K562 (cell line): Measurements from ENCODE around the gene PPP1R14B. TPM values are rescaled to one million over a fixed set of nuclear protein-coding genes. Genes with fewer than 3 reads are reported as not detected.
A peak's percentile ranks its signal among the peaks of the same experiment; 100 is the strongest.

Experiments
- ATAC-seq: fragments of 200-7000 bp; cut with Tn5 transposase; 3 replicates; pipeline ENCODE4 v1.9.1; 2020; ENCODE audit warnings: moderate library complexity
- BruUV-seq: library from RNA; stranded (reverse); fragments of 400-500 nt; replicated peaks from 2 replicates; lab custom pipeline; 2021; lab: Mats Ljungman, UMichigan
- CTCF ChIA-PET: fragments of 300-600 bp; formaldehyde crosslinking; extraction: SDS; loops from one replicate; lab custom pipeline; 2021; ENCODE audit warnings: low intra/inter-chr PET ratio; lab: Yijun Ruan, JAX
- POLR2A ChIA-PET: fragments of 300-600, 350-650 bp; sonication (Branson Sonifier 250); formaldehyde crosslinking; extraction: SDS; loops from one replicate; lab custom pipeline; 2021; ENCODE audit warnings: antibody characterized with exemption, inconsistent platforms; lab: Yijun Ruan, JAX
- DNase-seq, 4 experiments: peaks; one replicate each; pipeline versions ENCODE4 v3.0.0 to v3.0.0-alpha.2; 2011 to 2018; ENCODE audit warnings: low spot score in 3 of 4, mixed read lengths in 3 of 4; ENCODE audit errors: extremely low read depth in 1 of 4
- FAIRE-seq: peaks from 2 replicates; lab custom pipeline; 2011; peaks lifted over from hg19 to GRCh38; lab: Jason Lieb, UNC
- H2AFZ ChIP-seq: 2 replicates; pipeline ENCODE4 v1.6.0; 2011; ENCODE audit warnings: low read depth, low read length, control low read depth, inconsistent platforms
- H3K27ac ChIP-seq: fragments of 200-600 bp; 3 replicates; pipeline ENCODE4 v1.8.0; 2011; ENCODE audit warnings: low read depth, mild to moderate bottlenecking, control low read depth, inconsistent platforms, low read length, moderate library complexity, mixed read lengths; ENCODE audit errors: extremely low read depth
- H3K27me3 ChIP-seq, 2 experiments: fragments of 300-600 bp in 1 of 2; 2 replicates in 1 of 2; 3 replicates in 1 of 2; pipeline versions ENCODE4 v1.6.0 to v1.8.0; 2011; ENCODE audit warnings: inconsistent platforms in 2 of 2, low read length in 2 of 2, mild to moderate bottlenecking in 1 of 2, mixed read lengths in 1 of 2, moderate library complexity in 1 of 2; ENCODE audit not compliant: control insufficient read depth in 2 of 2, insufficient read depth in 2 of 2
- H3K36me3 ChIP-seq: fragments of 300-600 bp; 3 replicates; pipeline ENCODE4 v1.8.0; 2011; ENCODE audit warnings: mild to moderate bottlenecking, low read length, inconsistent platforms; ENCODE audit not compliant: control insufficient read depth, insufficient read depth
- H3K4me1 ChIP-seq, 2 experiments: fragments of 200-600 bp in 1 of 2; replicated peaks in 1 of 2; 2 replicates in 1 of 2; 3 replicates in 1 of 2; pipeline versions ENCODE4 v1.5.1 to v1.8.0; 2011; ENCODE audit warnings: inconsistent platforms in 2 of 2, low read length in 2 of 2, mild to moderate bottlenecking in 1 of 2, mixed read lengths in 1 of 2, moderate library complexity in 1 of 2; ENCODE audit not compliant: control insufficient read depth in 2 of 2, insufficient read depth in 2 of 2
- H3K4me2 ChIP-seq: 2 replicates; pipeline ENCODE4 v1.6.1; 2011; ENCODE audit warnings: low read length, control low read depth, inconsistent platforms, mixed read lengths; ENCODE audit not compliant: insufficient read depth
- H3K4me3 ChIP-seq: fragments of 200-600 bp; sonication (generic), shearing (Covaris generic); 2 replicates; pipeline ENCODE4 v1.5.1; 2016; ENCODE audit warnings: control low read depth, inconsistent platforms
- H3K79me2 ChIP-seq: fragments of 200-600 bp; 3 replicates; pipeline ENCODE4 v1.8.0; 2011; ENCODE audit warnings: low read length, inconsistent platforms; ENCODE audit not compliant: control insufficient read depth, insufficient read depth
- H3K9ac ChIP-seq, 2 experiments: 2 replicates each; pipeline versions ENCODE4 v1.6.0 to v1.6.1; 2011; ENCODE audit warnings: low read depth in 2 of 2, low read length in 2 of 2, control low read depth in 1 of 2, inconsistent platforms in 1 of 2, mild to moderate bottlenecking in 1 of 2, mixed read lengths in 1 of 2; ENCODE audit not compliant: insufficient read depth in 1 of 2
- H3K9me1 ChIP-seq: one replicate; pipeline ENCODE4 v1.6.0; 2011; ENCODE audit warnings: inconsistent platforms, mild to moderate bottlenecking, low read length, moderate library complexity; ENCODE audit not compliant: control insufficient read depth, insufficient read depth
- H3K9me3 ChIP-seq: replicated peaks from 2 replicates; pipeline ENCODE4 v1.5.1; 2011; ENCODE audit warnings: low read depth, low read length, inconsistent platforms; ENCODE audit not compliant: control insufficient read depth, insufficient read depth
- H4K20me1 ChIP-seq: replicated peaks from 2 replicates; pipeline ENCODE4 v1.6.1; 2011; ENCODE audit warnings: low read length, inconsistent platforms, mixed read lengths; ENCODE audit not compliant: control insufficient read depth, insufficient read depth
- AFF1 ChIP-seq, 2 experiments: fragments of 450-650 bp; IDR thresholded peaks; 2 replicates each; pipeline ENCODE4 v1.6.1; 2018; ENCODE audit warnings: mild to moderate bottlenecking in 2 of 2, low read depth in 1 of 2; ENCODE audit not compliant: partially characterized antibody in 2 of 2
- MBD2 ChIP-seq: sonication (generic); IDR thresholded peaks from 2 replicates; pipeline ENCODE4 v1.6.1; 2016; ENCODE audit warnings: low read depth, borderline replicate concordance
- POLR2G ChIP-seq: fragments of 200-400 bp; formaldehyde crosslinking; IDR thresholded peaks from 2 replicates; pipeline ENCODE4 v1.6.1; 2017; ENCODE audit warnings: low read depth, mild to moderate bottlenecking, antibody characterized with exemption, low read length, moderate library complexity
- SPI1 ChIP-seq: IDR thresholded peaks from 2 replicates; pipeline ENCODE4 v1.6.1; 2011; ENCODE audit warnings: low read depth, low read length, control low read depth, borderline replicate concordance
- ZNF347 ChIP-seq: fragments of 450-650 bp; formaldehyde crosslinking; IDR thresholded peaks from 2 replicates; pipeline ENCODE4 v1.4.0; 2020; ENCODE audit warnings: low read depth, mild to moderate bottlenecking, moderate library complexity
- ZNF384 ChIP-seq: IDR thresholded peaks from 2 replicates; pipeline ENCODE4 v1.6.1; 2012; ENCODE audit warnings: low read depth, low read length, improper control_type of control experiment
- ZNF589 ChIP-seq: fragments of 200-800 bp; sonication (Bioruptor generic); IDR thresholded peaks from 2 replicates; pipeline ENCODE4 v1.6.1; 2016; ENCODE audit warnings: low read depth, missing genetic modification characterization, missing compliant biosample characterization
- WGBS: fragments of 100-300 bp; shearing (Covaris generic); methylation state at CpG from one replicate; pipeline ENCODE4 v1.1.6; 2016; ENCODE audit warnings: low coverage, mixed read lengths; ENCODE audit not compliant: insufficient coverage; ENCODE audit errors: missing lambda C conversion rate; 5-methylcytosine and 5-hydroxymethylcytosine counted together
- in situ Hi-C: fragments of 300-500 bp; cut with MboI; formaldehyde crosslinking; loops from 4 replicates; pipeline ENCODE4 v1.15.0; 2018; ENCODE audit warnings: inconsistent platforms, mixed read lengths
- intact Hi-C: fragments of 100-400 bp; cut with micrococcal nuclease; formaldehyde crosslinking; loops from 2 replicates; pipeline ENCODE4 v1.14.2; 2022
- polyA plus RNA-seq, 8 experiments: library from polyadenylated mRNA; depleted of rRNA in 4 of 8; stranded (reverse) in 5 of 8; unstranded in 3 of 8; fragments of >200 nt; fragmentation: Nextera tagmentation in 2 of 8; fragmentation: Illumina TruSeq in 1 of 8; extraction: Ambion mirVana in 2 of 8; extraction: Trizol in 1 of 8; gene quantifications; 2 replicates each; pipeline versions ENCODE4 v1.2.1 to v1.2.3, GENCODE V29; 2011 to 2014; ENCODE audit warnings: inconsistent platforms in 1 of 8, missing spikeins in 1 of 8
- total RNA-seq, 7 experiments: library from RNA; depleted of rRNA in 6 of 7; stranded (reverse); fragments of >200 nt in 6 of 7; fragmentation: Illumina TruSeq in 2 of 7; extraction: Trizol in 2 of 7; gene quantifications; 2 replicates each; pipeline versions ENCODE4 v1.2.1 to v1.2.3, GENCODE V29; 2011 to 2021; ENCODE audit warnings: low replicate concordance in 1 of 7

Gene PPP1R14B
- total and polyA plus RNA-seq, 9 of the 15 experiments (the other 6 are each of a cell fraction or from before 2014, with no cell fraction given) = 7.7 to 566 (median 212) TPM

GRCh38 chr11:64289002-64289564 is 42.3 kb upstream of the PPP1R14B start:
- intact Hi-C loops = no loop called here
- CTCF ChIA-PET = no interaction called here

GRCh38 chr11:64288353-64288750 is 41.6 kb upstream of the PPP1R14B start:
- Histone ChIP-seq H3K79me2 (peaks cover 10% of the 10 kb centered on the region; the same call in 1 of the 3 replicates), H3K4me3 (no peak overlapping the region), H4K20me1 (no peaks in the 10 kb centered on the region), H3K9me1 (no peaks in the 10 kb centered on the region), H3K36me3 (no peaks in the 10 kb centered on the region), H3K4me2 (no peak overlapping the region), H3K9ac (peak overlapping the region in 1 of 2 experiments; percentile 75; a peak in 1 of 4 replicates), H3K27me3 (peaks cover 11 to 22% of the 10 kb centered on the region in 2 experiments; a peak in 4 of 5 replicates), H3K27ac (no peak overlapping the region), H2AFZ (no peak overlapping the region), H3K4me1 (peaks cover 7 to 67% of the 10 kb centered on the region in 2 experiments; a peak in 4 of 5 replicates), H3K9me3 (no peaks in the 10 kb centered on the region)
- in situ Hi-C loops = no loop called here
- TF ChIP-seq POLR2G (0 out of 2 replicates have a peak, but pooled peaks have one; percentile 5), AFF1 (IDR thresholded peaks at IDR 0.05; ENCODE audit: low read depth in 1 of 2, partially characterized antibody in 2 of 2) (no peak), ZNF347 (CRISPR knock-in tag) (no peak)
- no peak for DNase-seq
- no peak for FAIRE-seq
- intact Hi-C loops = no loop called here
- ChIA-PET POLR2A (interaction anchor here (0.9 to 1.4 kb wide), 3 partner anchors 14 to 82 kb away, joined by 3 to 5 read pairs (median 4); partner anchors contain the start of gene FERMT3), CTCF (no interaction called here)
- ATAC-seq = no peak
- no TSS peak for BruUV-seq
- WGBS = 58% methylated on average over 8 of the region's 9 CpGs

More at GRCh38 chr11:64289002-64289564, 42.3 kb upstream of the PPP1R14B start:
- in situ Hi-C loops = no loop called here
- H3K27ac ChIP-seq = no peak overlapping the region
- no peak for FAIRE-seq
- H3K27me3 ChIP-seq = peaks cover 14 to 30% of the 10 kb centered on the region in 2 experiments; a peak in 4 of 5 replicates
- TF ChIP-seq ZNF589 (CRISPR knock-in tag) (no peak), MBD2 (no peak), SPI1 (no peak), ZNF384 (no peak)
- H3K36me3 ChIP-seq = no peaks in the 10 kb centered on the region
- DNase-seq = no peak
- POLR2A ChIA-PET = interaction anchor here (1.0 to 1.4 kb wide), 3 partner anchors 9 to 83 kb away, joined by 3 to 5 read pairs (median 3); partner anchors contain the start of gene FERMT3
- no peak overlapping the region for H2AFZ ChIP-seq
- H3K4me2 ChIP-seq = no peak overlapping the region
- no peak for ATAC-seq
- no peaks in the 10 kb centered on the region for H3K9me3 ChIP-seq
- H3K9me1 ChIP-seq = no peaks in the 10 kb centered on the region
- no peak overlapping the region for H3K4me3 ChIP-seq
- no peaks in the 10 kb centered on the region for H4K20me1 ChIP-seq
- peaks cover 4% of the 10 kb centered on the region; the same call in 1 of the 3 replicates for H3K79me2 ChIP-seq
- BruUV-seq = no TSS peak
- peaks cover 5 to 64% of the 10 kb centered on the region in 2 experiments; a peak in 3 of 5 replicates for H3K4me1 ChIP-seq
- H3K9ac ChIP-seq = peak overlapping the region in 1 of 2 experiments; percentile 61; a peak in 1 of 4 replicates
- WGBS = 71% methylated on average over 10 of the region's 13 CpGs
